Hepatocyte (in vitro differentiated cells): ENCODE results near the gene HEATR3.

ENCODE experiments used
- EZH2 ChIP-seq: fragments of 200-600 bp; sonication (generic); IDR thresholded peaks from 2 replicates; pipeline ENCODE4 v1.6.1; 2016; ENCODE audit warnings: antibody characterized with exemption, mild to moderate bottlenecking, borderline replicate concordance
- EZH2phosphoT487 ChIP-seq: fragments of 200-600 bp; sonication (generic); IDR thresholded peaks from one replicate; pipeline ENCODE4 v1.6.1; 2018; ENCODE audit warnings: antibody characterized with exemption, mild to moderate bottlenecking, low read depth, moderate library complexity; ENCODE audit not compliant: unreplicated experiment, severe bottlenecking
- TF ChIP-seq, protein P1 (sequence below): fragments of 200-600 bp; sonication (generic); IDR thresholded peaks from 2 replicates; pipeline ENCODE4 v1.5.1; 2016; ENCODE audit warnings: antibody characterized with exemption, mild to moderate bottlenecking; ENCODE audit not compliant: poor library complexity

DNA sequence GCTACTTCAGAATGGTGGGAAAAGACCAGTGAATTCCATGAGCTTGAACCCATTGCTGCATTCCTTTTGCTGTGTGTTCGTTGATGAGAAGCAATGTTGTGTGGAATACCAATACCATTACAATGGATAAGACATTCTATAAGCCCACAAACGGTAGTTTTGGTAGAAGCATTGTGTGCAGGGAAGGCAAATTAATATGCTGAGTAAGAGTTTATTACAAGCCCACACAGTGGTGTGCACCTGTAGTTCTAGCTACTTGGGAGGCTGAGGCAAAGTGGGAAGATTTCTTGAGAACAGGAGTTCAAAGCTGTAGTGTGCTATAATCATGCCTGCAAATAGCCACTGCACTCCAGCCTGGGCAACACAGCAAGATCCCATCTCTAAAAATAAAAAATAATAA lies 67.4 kb downstream of the HEATR3 start:
- TF ChIP-seq, protein P1, sequence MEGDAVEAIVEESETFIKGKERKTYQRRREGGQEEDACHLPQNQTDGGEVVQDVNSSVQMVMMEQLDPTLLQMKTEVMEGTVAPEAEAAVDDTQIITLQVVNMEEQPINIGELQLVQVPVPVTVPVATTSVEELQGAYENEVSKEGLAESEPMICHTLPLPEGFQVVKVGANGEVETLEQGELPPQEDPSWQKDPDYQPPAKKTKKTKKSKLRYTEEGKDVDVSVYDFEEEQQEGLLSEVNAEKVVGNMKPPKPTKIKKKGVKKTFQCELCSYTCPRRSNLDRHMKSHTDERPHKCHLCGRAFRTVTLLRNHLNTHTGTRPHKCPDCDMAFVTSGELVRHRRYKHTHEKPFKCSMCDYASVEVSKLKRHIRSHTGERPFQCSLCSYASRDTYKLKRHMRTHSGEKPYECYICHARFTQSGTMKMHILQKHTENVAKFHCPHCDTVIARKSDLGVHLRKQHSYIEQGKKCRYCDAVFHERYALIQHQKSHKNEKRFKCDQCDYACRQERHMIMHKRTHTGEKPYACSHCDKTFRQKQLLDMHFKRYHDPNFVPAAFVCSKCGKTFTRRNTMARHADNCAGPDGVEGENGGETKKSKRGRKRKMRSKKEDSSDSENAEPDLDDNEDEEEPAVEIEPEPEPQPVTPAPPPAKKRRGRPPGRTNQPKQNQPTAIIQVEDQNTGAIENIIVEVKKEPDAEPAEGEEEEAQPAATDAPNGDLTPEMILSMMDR: no peak
- TF ChIP-seq EZH2: no peak
- TF ChIP-seq EZH2phosphoT487: no peak
